Uterus (tissue), 4 donors: Measurements from ENCODE around the gene PROP1. TPM values are rescaled to one million over a fixed set of nuclear protein-coding genes. Genes with fewer than 3 reads are reported as not detected.

Experiments used
- total RNA-seq, 4 donors: library from RNA; depleted of rRNA in 3 of 4; stranded (reverse); fragments of >200 nt in 3 of 4; gene quantifications; one replicate each; pipeline versions ENCODE4 v1.1.0 to v1.2.4, GENCODE V29; 2014 to 2023
- donor health status: DM: yes; HTN: yes; CAD: no.

PROP1 gene
- total RNA-seq, 4 donors from 2014 or later, result not detected

Other genes starting within 250 kb of the PROP1 start
- gene FAM153A, start 213.3 kb downstream of the PROP1 start, total RNA-seq, result 1 to 10 TPM in 1 of 4 donors, under 1 TPM in 2, not detected in 1; 0.26 to 1.7 (median 0.91) TPM
- gene N4BP3, start 117.3 kb upstream of the PROP1 start, total RNA-seq, result 1 to 10 TPM in 3 of 4 donors, under 1 TPM in 1; 0.59 to 9.6 (median 1.6) TPM
- gene RMND5B, start 134.8 kb upstream of the PROP1 start, total RNA-seq, result 10 to 100 TPM; 29.7 to 52.3 (median 39.9) TPM
- 100 to 1,000 TPM in 3 of 4 donors, 10 to 100 TPM in 1; 83.4 to 180 (median 147) TPM for gene NHP2, start 157.6 kb upstream of the PROP1 start, total RNA-seq
- not detected for gene GMCL2, start 191.1 kb upstream of the PROP1 start, total RNA-seq
- gene HNRNPAB, start 208.3 kb upstream of the PROP1 start, total RNA-seq, result 100 to 1,000 TPM in 1 of 4 donors, 10 to 100 TPM in 3; 45.1 to 112 (median 73.4) TPM
- 100 to 1,000 TPM in 2 of 4 donors, 10 to 100 TPM in 2; 41.5 to 129 (median 89.9) TPM for gene PHYKPL, start 236.6 kb upstream of the PROP1 start, total RNA-seq